AG04450 (cell line): Measurements from ENCODE around the gene KIF2A. TPM values are rescaled to one million over a fixed set of nuclear protein-coding genes. Genes with fewer than 3 reads are reported as not detected.

Experiments
- CTCF ChIA-PET: fragments of 300-600, 350-600 bp; formaldehyde crosslinking; extraction: SDS; loops from one replicate; lab custom pipeline; 2022; ENCODE audit warnings: antibody characterized with exemption, inconsistent platforms; lab: Charles Lee
- POLR2A ChIA-PET: fragments of 350-600 bp; formaldehyde crosslinking; extraction: SDS; loops from one replicate; lab custom pipeline; 2021; ENCODE audit warnings: antibody characterized with exemption, inconsistent platforms; lab: Yijun Ruan, JAX
- DNase-seq: peaks from one replicate; pipeline ENCODE4 v3.0.0-alpha.2; 2011; ENCODE audit warnings: low read depth, low spot score
- H3K27ac ChIP-seq: one replicate; pipeline ENCODE4 v1.5.1; 2012; ENCODE audit warnings: low read depth, low read length, control low read depth
- H3K27me3 ChIP-seq: one replicate; pipeline ENCODE4 v1.6.0; 2012; ENCODE audit warnings: low read length; ENCODE audit not compliant: control insufficient read depth, insufficient read depth
- H3K4me3 ChIP-seq: 2 replicates; pipeline ENCODE4 v1.5.1; 2011; ENCODE audit warnings: mild to moderate bottlenecking, low read depth, low read length, control low read depth
- H3K9me3 ChIP-seq: 2 replicates; pipeline ENCODE4 v1.5.1; 2012; ENCODE audit warnings: low read length; ENCODE audit not compliant: control insufficient read depth, insufficient read depth
- CTCF ChIP-seq: IDR thresholded peaks from 2 replicates; pipeline ENCODE4 v1.5.1; 2011; ENCODE audit warnings: low read depth, low read length, control low read depth, inconsistent platforms
- polyA plus RNA-seq: library from polyadenylated mRNA; depleted of rRNA; stranded (reverse); fragments of >200 nt; gene quantifications from 2 replicates; pipeline ENCODE4 v1.2.3, GENCODE V29; 2011

KIF2A gene
- polyA plus RNA-seq, 1 experiment = 50.8 TPM

- CTCF ChIA-PET = no interaction called here
- Histone ChIP-seq H3K27ac (no peak overlapping the region), H3K27me3 (no peaks in the 10 kb centered on the region), H3K4me3 (no peak overlapping the region), H3K9me3 (no peaks in the 10 kb centered on the region)
- POLR2A ChIA-PET = no interaction called here
- DNase-seq = no peak
- TF ChIP-seq CTCF = no peak
Measured at GRCh38 chr5:62263401-62263800, 42.6 kb upstream of the KIF2A start.

- DNase-seq = no peak
- Histone ChIP-seq H3K27ac (no peak overlapping the region), H3K9me3 (no peaks in the 10 kb centered on the region), H3K4me3 (no peak overlapping the region), H3K27me3 (no peaks in the 10 kb centered on the region)
- TF ChIP-seq CTCF = no peak
- ChIA-PET CTCF (no interaction called here), POLR2A (no interaction called here)
Measured at GRCh38 chr5:62265648-62266112, 40.3 kb upstream of the KIF2A start.

- Histone ChIP-seq H3K27ac (no peak overlapping the region), H3K4me3 (no peak overlapping the region), H3K27me3 (no peaks in the 10 kb centered on the region), H3K9me3 (no peaks in the 10 kb centered on the region)
- POLR2A ChIA-PET = no interaction called here
- DNase-seq = no peak
- CTCF ChIA-PET = no interaction called here
- no peak for TF ChIP-seq CTCF
Measured at GRCh38 chr5:62266573-62266972, 39.4 kb upstream of the KIF2A start.

GRCh38 chr5:62268234-62268633, 37.8 kb upstream of the KIF2A start:
- no peak for DNase-seq
- POLR2A ChIA-PET = no interaction called here
- Histone ChIP-seq H3K9me3 (no peaks in the 10 kb centered on the region), H3K27me3 (no peaks in the 10 kb centered on the region), H3K27ac (no peak overlapping the region), H3K4me3 (no peak overlapping the region)
- no peak for TF ChIP-seq CTCF
- CTCF ChIA-PET = no interaction called here

GRCh38 chr5:62268792-62269191, 37.2 kb upstream of the KIF2A start:
- TF ChIP-seq CTCF = no peak
- DNase-seq = no peak
- CTCF ChIA-PET = no interaction called here

More at GRCh38 chr5:62268792-62269191, 37.2 kb upstream of the KIF2A start:
- no peak overlapping the region for H3K4me3 ChIP-seq
- POLR2A ChIA-PET = no interaction called here
- no peaks in the 10 kb centered on the region for H3K9me3 ChIP-seq
- no peak overlapping the region for H3K27ac ChIP-seq
- no peaks in the 10 kb centered on the region for H3K27me3 ChIP-seq
